HCT116 (cell line): ENCODE measurements around the gene LSAMP.

Experiments
- EZH2 ChIP-seq: fragments of 200-600 bp; sonication (generic); IDR thresholded peaks from 2 replicates; pipeline ENCODE4 v1.6.1; 2017; ENCODE audit warnings: antibody characterized with exemption, mixed run types
- POLR2A ChIP-seq: IDR thresholded peaks from 2 replicates; pipeline ENCODE4 v1.7.0; 2011; ENCODE audit warnings: borderline replicate concordance; ENCODE audit not compliant: insufficient read depth, insufficient read length; ENCODE audit errors: extremely low read depth
- POLR2AphosphoS5 ChIP-seq: IDR thresholded peaks from 2 replicates; pipeline ENCODE4 v1.6.1; 2011; ENCODE audit warnings: mild to moderate bottlenecking, low read depth, low read length, moderate library complexity
- RAD21 ChIP-seq: IDR thresholded peaks from 2 replicates; pipeline ENCODE4 v1.6.1; 2012; ENCODE audit warnings: low read depth, mild to moderate bottlenecking
- TF ChIP-seq, protein P1 (sequence below), 3 experiments: fragments of 200-600 bp in 1 of 3; sonication (generic) in 1 of 3; IDR thresholded peaks in 2 of 3; conservative IDR thresholded peaks in 1 of 3; 2 replicates each; pipeline ENCODE4 v1.5.1; 2012 to 2017; ENCODE audit warnings: low read depth in 2 of 3, low read length in 2 of 3, antibody characterized with exemption in 1 of 3, borderline replicate concordance in 1 of 3, control low read depth in 1 of 3, mild to moderate bottlenecking in 1 of 3, mixed read lengths in 1 of 3, mixed run types in 1 of 3, moderate library complexity in 1 of 3; ENCODE audit not compliant: insufficient read depth in 1 of 3

- TF ChIP-seq, protein P1, sequence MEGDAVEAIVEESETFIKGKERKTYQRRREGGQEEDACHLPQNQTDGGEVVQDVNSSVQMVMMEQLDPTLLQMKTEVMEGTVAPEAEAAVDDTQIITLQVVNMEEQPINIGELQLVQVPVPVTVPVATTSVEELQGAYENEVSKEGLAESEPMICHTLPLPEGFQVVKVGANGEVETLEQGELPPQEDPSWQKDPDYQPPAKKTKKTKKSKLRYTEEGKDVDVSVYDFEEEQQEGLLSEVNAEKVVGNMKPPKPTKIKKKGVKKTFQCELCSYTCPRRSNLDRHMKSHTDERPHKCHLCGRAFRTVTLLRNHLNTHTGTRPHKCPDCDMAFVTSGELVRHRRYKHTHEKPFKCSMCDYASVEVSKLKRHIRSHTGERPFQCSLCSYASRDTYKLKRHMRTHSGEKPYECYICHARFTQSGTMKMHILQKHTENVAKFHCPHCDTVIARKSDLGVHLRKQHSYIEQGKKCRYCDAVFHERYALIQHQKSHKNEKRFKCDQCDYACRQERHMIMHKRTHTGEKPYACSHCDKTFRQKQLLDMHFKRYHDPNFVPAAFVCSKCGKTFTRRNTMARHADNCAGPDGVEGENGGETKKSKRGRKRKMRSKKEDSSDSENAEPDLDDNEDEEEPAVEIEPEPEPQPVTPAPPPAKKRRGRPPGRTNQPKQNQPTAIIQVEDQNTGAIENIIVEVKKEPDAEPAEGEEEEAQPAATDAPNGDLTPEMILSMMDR (IDR thresholded peaks at IDR 0.05 in 2 of 3, conservative IDR thresholded peaks at IDR 0.05 in 1 of 3; ENCODE audit: borderline replicate concordance in 1 of 3, insufficient read depth in 1 of 3, low read depth in 2 of 3, low read length in 2 of 3) = no peak
- no peak for TF ChIP-seq POLR2AphosphoS5
- TF ChIP-seq EZH2 = no peak
- no peak for TF ChIP-seq RAD21
- no peak for TF ChIP-seq POLR2A
These were observed 515.1 kb downstream of the LSAMP start for GRCh38 chr3:115930168-115930567.
